Right lobe of liver (tissue), 6 donors: ENCODE data around the gene TBCB. TPM values are rescaled to one million over a fixed set of nuclear protein-coding genes. Genes with fewer than 3 reads are reported as not detected.

Experiments used
- ATAC-seq, 4 donors: fragments of 200-7000 bp; cut with Tn5 transposase; one replicate each; pipeline ENCODE4 v1.9.1; 2020; ENCODE audit warnings: mild to moderate bottlenecking in 4 of 4, moderate library complexity in 4 of 4
- DNase-seq, 3 donors: peaks; one replicate each; pipeline ENCODE4 v3.0.0-alpha.2; 2020
- H3K27ac ChIP-seq, 3 donors: fragments of 200-600 bp; one replicate each; pipeline ENCODE4 v1.8.0; 2022
- H3K27me3 ChIP-seq, 2 donors: fragments of 200-600 bp; one replicate each; pipeline ENCODE4 v1.8.0; 2022
- H3K36me3 ChIP-seq, 4 donors: fragments of 200-600 bp; sonication (generic) in 1 of 4; one replicate each; pipeline versions ENCODE4 v1.5.1 to v1.8.0; 2017 to 2022; ENCODE audit warnings: control low read depth in 1 of 4
- H3K4me1 ChIP-seq, 4 donors: fragments of 200-600 bp; sonication (generic) in 1 of 4; one replicate each; pipeline versions ENCODE4 v1.5.1 to v1.8.0; 2017 to 2022; ENCODE audit warnings: control low read depth in 1 of 4
- H3K4me3 ChIP-seq, 3 donors: fragments of 200-600 bp; one replicate each; pipeline ENCODE4 v1.8.0; 2022
- H3K9me3 ChIP-seq, 4 donors: fragments of 200-600 bp; sonication (generic) in 1 of 4; one replicate each; pipeline versions ENCODE4 v1.5.1 to v1.8.0; 2017 to 2022; ENCODE audit warnings: control low read depth in 1 of 4
- CTCF ChIP-seq, 4 donors: fragments of 200-600 bp in 3 of 4; fragments of 450-650 bp in 1 of 4; IDR thresholded peaks; one replicate each; pipeline versions ENCODE4 v1.5.1 to v1.8.0; 2016 to 2022; ENCODE audit warnings: antibody characterized with exemption in 4 of 4, mild to moderate bottlenecking in 2 of 4
- POLR2A ChIP-seq: fragments of 450-650 bp; IDR thresholded peaks from one replicate; pipeline ENCODE4 v1.6.1; 2017; ENCODE audit warnings: antibody characterized with exemption, mild to moderate bottlenecking
- WGBS: methylation state at CpG from one replicate; pipeline ENCODE4 v1.1.6; 2018; ENCODE audit warnings: low coverage, low lambda C conversion rate; ENCODE audit not compliant: insufficient coverage; ENCODE audit errors: missing lambda C conversion rate; 5-methylcytosine and 5-hydroxymethylcytosine counted together
- intact Hi-C, 2 donors: fragments of 100-400 bp; cut with DNase I; formaldehyde crosslinking; loops; one replicate each; pipeline versions ENCODE4 v1.11.2 to v1.14.1; 2022
- total RNA-seq, 6 experiments: library from RNA; depleted of rRNA in 2 of 6; stranded (reverse); fragments of >200 nt in 2 of 6; fragmentation: NEBNext Ultra II Directional in 3 of 6; extraction: Animal tissue kit (Norgen Biotek cat#: 25700) in 3 of 6; gene quantifications; one replicate each; pipeline versions ENCODE4 v1.1.0 to v1.2.4, GENCODE V29; 2016 to 2023
- donor health status: DM: no; HTN: yes; CAD: no.
- donor health status: DM: no; HTN: no; CAD: no.
- donor health status: DM: no; HTN: no; CAD: no.
- donor health status: DM: no; HTN: yes; CAD: no.
- donor health status: DM: no; HTN: yes; CAD: no.

The TBCB gene
- total RNA-seq, 6 experiments from 2014 or later: 27.8 to 64.7 (median 36.4) TPM

GRCh38 chr19:36108684-36109083 lies 6.6 kb upstream of the TBCB start:
- DNase-seq (no peak), ATAC-seq (no peak)
- Histone ChIP-seq H3K4me1 (peaks cover 0 to 4% (median under 1%) of the 10 kb centered on the region in 4 donors), H3K36me3 (peaks cover 0 to 8% (median 0%) of the 10 kb centered on the region in 4 donors), H3K27me3 (no peaks in the 10 kb centered on the region), H3K27ac (no peak overlapping the region), H3K9me3 (no peaks in the 10 kb centered on the region), H3K4me3 (no peak overlapping the region)
- TF ChIP-seq POLR2A (no peak), CTCF (IDR thresholded peaks at IDR 0.05) (no peak)
- intact Hi-C loops: no loop called here
- WGBS: 100% methylated on average over 1 of the region's 3 CpGs

GRCh38 chr19:36110487-36111199 lies 4.6 kb upstream of the TBCB start, which contains the start of gene OVOL3:
Gene OVOL3, plus strand, starts transcription at chr19:36111143. Its CDS starts 60 bp downstream, at chr19:36111203.
- Histone ChIP-seq H3K9me3 (no peaks in the 10 kb centered on the region), H3K4me1 (peaks cover 0 to 9% (median 3%) of the 10 kb centered on the region in 4 donors), H3K27ac (no peak within 1 kb of the TSS), H3K4me3 (no peak within 1 kb of the TSS), H3K27me3 (no peaks in the 10 kb centered on the region), H3K36me3 (peaks cover 0 to 8% (median 0%) of the 10 kb centered on the region in 4 donors)
- no peak for TF ChIP-seq POLR2A
- no peak for TF ChIP-seq CTCF (IDR thresholded peaks at IDR 0.05)
- intact Hi-C loops: loop anchor here in 1 of 2 donors (10.0 kb wide), 1 partner anchor 46 kb away; no protein-coding TSS in a partner anchor
- DNase-seq: no peak
- no peak for ATAC-seq
- no CpG with 5 or more reads among the region's 1 CpG for WGBS

GRCh38 chr19:36111200-36111539 lies 4.1 kb upstream of the TBCB start:
- Histone ChIP-seq H3K4me3 (no peak overlapping the region), H3K27me3 (no peaks in the 10 kb centered on the region), H3K36me3 (peaks cover 0 to 8% (median 0%) of the 10 kb centered on the region in 4 donors), H3K4me1 (peaks cover 0 to 9% (median 3%) of the 10 kb centered on the region in 4 donors), H3K9me3 (no peaks in the 10 kb centered on the region), H3K27ac (no peak overlapping the region)
- intact Hi-C loops: loop anchor here in 1 of 2 donors (10.0 kb wide), 1 partner anchor 46 kb away; no protein-coding TSS in a partner anchor
- DNase-seq (no peak), ATAC-seq (no peak)
- TF ChIP-seq CTCF (IDR thresholded peaks at IDR 0.05) (no peak), POLR2A (no peak)
- WGBS: no CpG with 5 or more reads among the region's 13 CpGs

- TF ChIP-seq CTCF (IDR thresholded peaks at IDR 0.05): no peak
- TF ChIP-seq POLR2A: no peak
- H3K9me3 ChIP-seq: no peaks in the 10 kb centered on the region
- 98% methylated on average over 6 of the region's 10 CpGs for WGBS
- no peak overlapping the region for H3K4me3 ChIP-seq
- H3K27me3 ChIP-seq: no peaks in the 10 kb centered on the region
- DNase-seq (no peak), ATAC-seq (no peak)
- H3K36me3 ChIP-seq: peaks cover 0 to 8% (median 0%) of the 10 kb centered on the region in 4 donors
- peaks cover 0 to 12% (median 3%) of the 10 kb centered on the region in 4 donors for H3K4me1 ChIP-seq
- no peak overlapping the region for H3K27ac ChIP-seq
- intact Hi-C loops: loop anchor here in 1 of 2 donors (10.0 kb wide), 1 partner anchor 48 kb away; no protein-coding TSS in a partner anchor
These were observed 2.6 kb upstream of the TBCB start for GRCh38 chr19:36112678-36113077.
